ENCODE data around the gene PDLIM4.

DNA sequence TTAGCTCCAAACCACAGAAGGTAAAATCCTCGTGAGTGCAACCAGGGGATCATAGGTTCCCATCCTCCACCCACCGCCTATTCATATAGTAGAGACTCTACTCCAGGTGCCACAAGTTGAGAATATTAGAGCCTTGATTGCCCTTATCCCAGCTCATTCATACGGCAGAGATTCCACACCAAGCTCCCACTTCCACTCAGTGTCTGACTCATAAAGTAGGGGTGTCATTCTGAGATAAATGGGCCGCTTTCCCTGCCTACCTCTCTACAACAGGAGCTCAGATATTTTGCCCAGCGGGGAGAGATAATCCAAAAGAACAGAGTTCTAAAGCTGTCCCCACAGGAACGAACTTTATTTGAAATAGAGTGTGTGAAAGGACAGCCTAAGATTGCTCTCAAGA is 46.1 kb downstream of the PDLIM4 start:
- TF ChIP-seq CEBPB (IDR thresholded peaks at IDR 0.05): no peak
- TF ChIP-seq, protein P1, sequence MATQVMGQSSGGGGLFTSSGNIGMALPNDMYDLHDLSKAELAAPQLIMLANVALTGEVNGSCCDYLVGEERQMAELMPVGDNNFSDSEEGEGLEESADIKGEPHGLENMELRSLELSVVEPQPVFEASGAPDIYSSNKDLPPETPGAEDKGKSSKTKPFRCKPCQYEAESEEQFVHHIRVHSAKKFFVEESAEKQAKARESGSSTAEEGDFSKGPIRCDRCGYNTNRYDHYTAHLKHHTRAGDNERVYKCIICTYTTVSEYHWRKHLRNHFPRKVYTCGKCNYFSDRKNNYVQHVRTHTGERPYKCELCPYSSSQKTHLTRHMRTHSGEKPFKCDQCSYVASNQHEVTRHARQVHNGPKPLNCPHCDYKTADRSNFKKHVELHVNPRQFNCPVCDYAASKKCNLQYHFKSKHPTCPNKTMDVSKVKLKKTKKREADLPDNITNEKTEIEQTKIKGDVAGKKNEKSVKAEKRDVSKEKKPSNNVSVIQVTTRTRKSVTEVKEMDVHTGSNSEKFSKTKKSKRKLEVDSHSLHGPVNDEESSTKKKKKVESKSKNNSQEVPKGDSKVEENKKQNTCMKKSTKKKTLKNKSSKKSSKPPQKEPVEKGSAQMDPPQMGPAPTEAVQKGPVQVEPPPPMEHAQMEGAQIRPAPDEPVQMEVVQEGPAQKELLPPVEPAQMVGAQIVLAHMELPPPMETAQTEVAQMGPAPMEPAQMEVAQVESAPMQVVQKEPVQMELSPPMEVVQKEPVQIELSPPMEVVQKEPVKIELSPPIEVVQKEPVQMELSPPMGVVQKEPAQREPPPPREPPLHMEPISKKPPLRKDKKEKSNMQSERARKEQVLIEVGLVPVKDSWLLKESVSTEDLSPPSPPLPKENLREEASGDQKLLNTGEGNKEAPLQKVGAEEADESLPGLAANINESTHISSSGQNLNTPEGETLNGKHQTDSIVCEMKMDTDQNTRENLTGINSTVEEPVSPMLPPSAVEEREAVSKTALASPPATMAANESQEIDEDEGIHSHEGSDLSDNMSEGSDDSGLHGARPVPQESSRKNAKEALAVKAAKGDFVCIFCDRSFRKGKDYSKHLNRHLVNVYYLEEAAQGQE (IDR thresholded peaks at IDR 0.05; ENCODE audit: low read depth): no peak
- no peak for TF ChIP-seq MAX (IDR thresholded peaks at IDR 0.05)
- no peak for TF ChIP-seq RAD21 (IDR thresholded peaks at IDR 0.05; ENCODE audit: low read depth)
- no peak for TF ChIP-seq YY1 (IDR thresholded peaks at IDR 0.05; ENCODE audit: low read depth)
- no peak for TF ChIP-seq EP300 (IDR thresholded peaks at IDR 0.05; ENCODE audit: borderline replicate concordance)
- TF ChIP-seq EGR1 (IDR thresholded peaks at IDR 0.05): no peak
- no peak for TF ChIP-seq TAF1 (IDR thresholded peaks at IDR 0.05; ENCODE audit: low read depth)
